Measurements from ENCODE around the gene SFN.

The SFN gene

DNA sequence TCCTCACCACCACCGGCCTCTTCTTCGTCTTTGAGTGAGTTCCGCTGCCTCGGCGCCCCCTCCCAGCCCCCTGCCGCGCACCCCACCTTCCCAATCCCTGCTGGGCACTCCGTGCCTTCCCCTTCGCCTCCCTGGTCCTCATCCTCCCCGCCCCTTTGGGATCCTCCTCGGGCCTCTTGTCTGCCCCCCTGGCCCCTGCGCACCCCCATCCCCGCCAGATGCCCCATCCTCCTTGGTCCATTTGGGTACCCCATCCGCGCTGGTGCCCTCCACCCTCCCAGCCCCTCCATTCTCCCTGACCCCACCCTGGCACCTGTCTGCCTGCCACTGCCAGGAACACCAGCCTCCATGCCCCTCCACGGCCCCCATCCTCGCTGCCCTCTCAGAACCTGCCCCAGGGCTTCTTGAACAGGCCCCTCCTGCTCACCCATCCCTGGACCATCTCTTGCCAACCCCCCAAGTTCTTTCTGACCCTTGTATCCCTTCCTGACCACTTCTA is 35.8 kb upstream of the SFN start:
- Histone ChIP-seq H2AFZ (ENCODE audit: low read length) (peak overlapping the region; percentile 79), H3K9me3 (replicated peaks in 1 of 2; ENCODE audit: control insufficient read depth in 2 of 2, insufficient read depth in 1 of 2, low read depth in 1 of 2, low read length in 2 of 2) (peaks cover 0 to 1% of the 10 kb centered on the region in 2 donors), H2BK15ac (ENCODE audit: low read length) (peak overlapping the region; percentile 44), H4K8ac (ENCODE audit: low read depth, low read length) (peak overlapping the region; percentile 54), H2AK5ac (ENCODE audit: low read depth, low read length) (peak overlapping the region; percentile 94), H3K23ac (ENCODE audit: low read depth, low read length, poor library complexity) (peak overlapping the region; percentile 92), H3K4me2 (ENCODE audit: insufficient read depth, low read length, poor library complexity, severe bottlenecking) (peak overlapping the region; percentile 72), H3K27ac (replicated peaks; ENCODE audit: low read length) (no peak overlapping the region), H3K4ac (ENCODE audit: low read length) (no peak overlapping the region), H3K4me1 (ENCODE audit: control insufficient read depth in 2 of 2, insufficient read depth in 1 of 2, low read depth in 1 of 2, low read length in 2 of 2) (peaks cover 5 to 19% of the 10 kb centered on the region in 2 donors), H3K27me3 (ENCODE audit: control insufficient read depth in 3 of 3, insufficient read depth in 3 of 3, low read depth in 1 of 3, low read length in 3 of 3) (no peaks in the 10 kb centered on the region), H3K36me3 (replicated peaks in 1 of 2; ENCODE audit: control insufficient read depth in 2 of 2, insufficient read depth in 2 of 2, low read length in 2 of 2) (peaks cover 6 to 32% of the 10 kb centered on the region in 2 donors), H3K4me3 (ENCODE audit: low read length in 2 of 2) (peak overlapping the region; percentile 77 to 91), H2BK120ac (ENCODE audit: low read depth, low read length) (no peak overlapping the region), H4K91ac (ENCODE audit: low read depth, low read length, poor library complexity) (no peak overlapping the region), H3K79me1 (ENCODE audit: low read depth, low read length) (peaks cover 28% of the 10 kb centered on the region), H3K14ac (ENCODE audit: low read length) (peak overlapping the region; percentile 94), H2BK5ac (ENCODE audit: low read length) (no peak overlapping the region), H2BK12ac (ENCODE audit: low read length) (no peak overlapping the region), H3K9ac (ENCODE audit: low read depth, low read length, poor library complexity) (peak overlapping the region; percentile 97), H3K18ac (ENCODE audit: low read length) (peak overlapping the region; percentile 92)
- no CpG with 5 or more reads among the region's 17 CpGs for WGBS, 2 donors (ENCODE audit: extremely low coverage in 2 of 2, insufficient read length in 2 of 2, insufficient replicate concordance in 1 of 2)
- no peak for DNase-seq (ENCODE audit: low spot score)

DNA sequence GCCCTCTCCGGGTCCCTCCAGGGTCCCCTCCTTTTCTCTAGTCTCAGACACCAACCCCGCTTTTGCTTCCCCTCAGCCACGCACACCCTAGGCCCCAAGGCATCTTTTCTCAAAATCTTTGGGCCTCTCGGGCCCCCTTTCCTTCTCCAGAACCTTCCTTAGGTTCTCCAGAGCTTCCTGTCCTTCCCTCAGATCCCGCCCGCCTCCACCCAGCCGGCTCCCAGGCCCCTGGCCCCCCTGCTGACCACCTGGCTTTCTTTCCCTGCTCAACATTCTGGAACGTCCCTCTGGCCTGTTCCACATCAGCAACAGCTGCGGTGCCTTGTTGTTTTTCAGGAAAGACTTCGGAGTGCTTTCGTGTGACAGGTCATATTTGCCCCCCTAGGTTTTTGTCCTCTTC is 35.3 kb upstream of the SFN start:
- H2BK12ac ChIP-seq (ENCODE audit: low read length) = no peak overlapping the region
- peak overlapping the region; percentile 94 for H2AK5ac ChIP-seq (ENCODE audit: low read depth, low read length)
- no peak overlapping the region for H2AFZ ChIP-seq (ENCODE audit: low read length)
- no peak overlapping the region for H3K27ac ChIP-seq (replicated peaks; ENCODE audit: low read length)
- no peak overlapping the region for H4K91ac ChIP-seq (ENCODE audit: low read depth, low read length, poor library complexity)
- H4K8ac ChIP-seq (ENCODE audit: low read depth, low read length) = no peak overlapping the region
- no peak overlapping the region for H3K18ac ChIP-seq (ENCODE audit: low read length)
- no peak overlapping the region for H3K23ac ChIP-seq (ENCODE audit: low read depth, low read length, poor library complexity)
- peak overlapping the region; percentile 72 for H3K4me2 ChIP-seq (ENCODE audit: insufficient read depth, low read length, poor library complexity, severe bottlenecking)
- H3K27me3 ChIP-seq (ENCODE audit: control insufficient read depth in 3 of 3, insufficient read depth in 3 of 3, low read depth in 1 of 3, low read length in 3 of 3) = no peaks in the 10 kb centered on the region
- no peak overlapping the region for H2BK15ac ChIP-seq (ENCODE audit: low read length)
- H2BK120ac ChIP-seq (ENCODE audit: low read depth, low read length) = peak overlapping the region; percentile 27
- H3K9me3 ChIP-seq (replicated peaks in 1 of 2; ENCODE audit: control insufficient read depth in 2 of 2, insufficient read depth in 1 of 2, low read depth in 1 of 2, low read length in 2 of 2) = no peaks in the 10 kb centered on the region
- no CpG with 5 or more reads among the region's 11 CpGs for WGBS, 2 donors (ENCODE audit: extremely low coverage in 2 of 2, insufficient read length in 2 of 2, insufficient replicate concordance in 1 of 2)
- no peak overlapping the region for H3K4ac ChIP-seq (ENCODE audit: low read length)
- peaks cover 11 to 37% of the 10 kb centered on the region in 2 donors for H3K36me3 ChIP-seq (replicated peaks in 1 of 2; ENCODE audit: control insufficient read depth in 2 of 2, insufficient read depth in 2 of 2, low read length in 2 of 2)
- no peak overlapping the region for H3K9ac ChIP-seq (ENCODE audit: low read depth, low read length, poor library complexity)
- peaks cover 5 to 19% of the 10 kb centered on the region in 2 donors for H3K4me1 ChIP-seq (ENCODE audit: control insufficient read depth in 2 of 2, insufficient read depth in 1 of 2, low read depth in 1 of 2, low read length in 2 of 2)
- no peak overlapping the region for H3K14ac ChIP-seq (ENCODE audit: low read length)
- no peak for DNase-seq (ENCODE audit: low spot score)
- peak overlapping the region; percentile 77 to 91 for H3K4me3 ChIP-seq (ENCODE audit: low read length in 2 of 2)
- H2BK5ac ChIP-seq (ENCODE audit: low read length) = no peak overlapping the region
- peaks cover 28% of the 10 kb centered on the region for H3K79me1 ChIP-seq (ENCODE audit: low read depth, low read length)

DNA sequence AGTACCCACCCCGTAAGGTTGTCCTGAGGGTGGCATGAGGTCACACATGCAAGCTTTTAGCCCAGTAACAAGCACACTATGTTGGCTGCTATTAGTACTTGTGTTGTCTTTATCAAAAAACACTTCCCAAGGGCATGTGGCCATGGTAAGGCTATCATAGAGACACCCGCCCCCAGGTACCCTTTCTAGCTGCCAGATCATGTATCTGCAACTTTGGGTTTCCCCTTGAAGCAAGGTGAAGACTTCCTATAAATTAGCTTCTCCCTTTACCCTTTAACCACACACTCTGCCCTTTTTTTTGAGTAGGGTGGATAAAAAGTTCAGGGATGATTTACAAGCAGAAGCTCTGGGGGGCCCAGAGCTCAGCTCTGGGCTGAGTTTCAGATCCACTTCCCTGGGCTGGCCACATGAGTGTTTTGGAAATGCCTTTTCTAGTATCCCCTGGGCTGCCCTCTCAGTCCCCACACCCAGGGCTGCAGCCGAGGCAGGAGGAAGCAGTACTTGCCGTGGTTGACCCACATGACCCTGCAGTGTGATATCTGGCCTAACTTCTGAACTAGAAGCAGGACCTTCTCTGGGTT is 34.4 kb upstream of the SFN start:
- no peak overlapping the region for H2BK120ac ChIP-seq (ENCODE audit: low read depth, low read length)
- peaks cover 26% of the 10 kb centered on the region for H3K79me1 ChIP-seq (ENCODE audit: low read depth, low read length)
- no peak overlapping the region for H2AFZ ChIP-seq (ENCODE audit: low read length)
- no peak overlapping the region for H3K23ac ChIP-seq (ENCODE audit: low read depth, low read length, poor library complexity)
- H2AK5ac ChIP-seq (ENCODE audit: low read depth, low read length) = no peak overlapping the region
- no peaks in the 10 kb centered on the region for H3K27me3 ChIP-seq (ENCODE audit: control insufficient read depth in 3 of 3, insufficient read depth in 3 of 3, low read depth in 1 of 3, low read length in 3 of 3)
- H4K91ac ChIP-seq (ENCODE audit: low read depth, low read length, poor library complexity) = no peak overlapping the region
- peaks cover 5 to 19% of the 10 kb centered on the region in 2 donors for H3K4me1 ChIP-seq (ENCODE audit: control insufficient read depth in 2 of 2, insufficient read depth in 1 of 2, low read depth in 1 of 2, low read length in 2 of 2)
- WGBS, 2 donors (ENCODE audit: extremely low coverage in 2 of 2, insufficient read length in 2 of 2, insufficient replicate concordance in 1 of 2) = no CpG with 5 or more reads among the region's 4 CpGs
- no peak overlapping the region for H3K4me3 ChIP-seq (ENCODE audit: low read length in 2 of 2)
- no peak overlapping the region for H3K4ac ChIP-seq (ENCODE audit: low read length)
- no peaks in the 10 kb centered on the region for H3K9me3 ChIP-seq (replicated peaks in 1 of 2; ENCODE audit: control insufficient read depth in 2 of 2, insufficient read depth in 1 of 2, low read depth in 1 of 2, low read length in 2 of 2)
- peak overlapping the region; percentile 13 for H3K27ac ChIP-seq (replicated peaks; ENCODE audit: low read length)
- no peak overlapping the region for H2BK5ac ChIP-seq (ENCODE audit: low read length)
- no peak overlapping the region for H3K4me2 ChIP-seq (ENCODE audit: insufficient read depth, low read length, poor library complexity, severe bottlenecking)
- no peak overlapping the region for H2BK12ac ChIP-seq (ENCODE audit: low read length)
- no peak overlapping the region for H3K9ac ChIP-seq (ENCODE audit: low read depth, low read length, poor library complexity)
- no peak overlapping the region for H3K18ac ChIP-seq (ENCODE audit: low read length)
- H2BK15ac ChIP-seq (ENCODE audit: low read length) = no peak overlapping the region
- H4K8ac ChIP-seq (ENCODE audit: low read depth, low read length) = no peak overlapping the region
- DNase-seq (ENCODE audit: low spot score) = no peak
- H3K14ac ChIP-seq (ENCODE audit: low read length) = no peak overlapping the region
- peaks cover 16 to 45% of the 10 kb centered on the region in 2 donors for H3K36me3 ChIP-seq (replicated peaks in 1 of 2; ENCODE audit: control insufficient read depth in 2 of 2, insufficient read depth in 2 of 2, low read length in 2 of 2)

DNA sequence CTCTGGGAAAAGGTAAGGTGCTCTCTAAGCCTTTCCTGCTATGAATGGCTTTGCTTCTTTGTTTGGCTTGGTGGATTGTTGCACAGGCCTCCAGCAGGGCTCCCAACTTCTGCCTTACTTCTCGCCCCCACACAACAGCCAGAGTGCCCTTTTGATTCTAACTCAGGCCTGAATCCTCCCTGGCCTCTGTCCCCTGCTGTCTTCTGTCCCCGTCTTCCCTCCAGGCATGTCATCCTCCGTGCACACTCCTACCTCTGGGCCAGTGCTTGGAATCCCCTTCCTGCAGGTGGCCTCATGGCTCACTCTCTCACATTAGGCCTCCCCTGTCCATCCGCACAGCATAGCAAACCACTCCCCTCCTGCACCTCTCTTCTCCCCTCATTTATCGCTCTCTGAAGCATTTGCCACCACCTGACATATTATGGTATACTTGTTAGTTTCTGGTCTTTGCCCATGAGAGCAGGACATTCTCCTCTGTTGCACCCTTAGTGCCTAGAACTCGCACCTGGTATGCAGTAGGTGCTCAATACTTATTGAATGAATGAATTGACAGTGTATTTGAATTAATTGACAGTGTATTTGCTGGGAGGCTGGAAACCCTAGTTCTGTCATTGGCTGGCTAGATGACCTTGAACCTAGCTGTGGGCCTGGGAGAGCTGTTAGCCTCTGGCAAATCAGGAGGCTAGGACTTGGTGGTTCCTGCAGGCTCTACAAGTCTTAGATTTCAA is 33.6 kb upstream of the SFN start:
- no peak overlapping the region for H3K14ac ChIP-seq (ENCODE audit: low read length)
- H3K4ac ChIP-seq (ENCODE audit: low read length) = no peak overlapping the region
- no peak for DNase-seq (ENCODE audit: low spot score)
- WGBS, 2 donors (ENCODE audit: extremely low coverage in 2 of 2, insufficient read length in 2 of 2, insufficient replicate concordance in 1 of 2) = no CpG with 5 or more reads among the region's 6 CpGs
- H3K9me3 ChIP-seq (replicated peaks in 1 of 2; ENCODE audit: control insufficient read depth in 2 of 2, insufficient read depth in 1 of 2, low read depth in 1 of 2, low read length in 2 of 2) = peaks cover 0 to 2% of the 10 kb centered on the region in 2 donors
- H3K79me1 ChIP-seq (ENCODE audit: low read depth, low read length) = peaks cover 28% of the 10 kb centered on the region
- peaks cover 5 to 19% of the 10 kb centered on the region in 2 donors for H3K4me1 ChIP-seq (ENCODE audit: control insufficient read depth in 2 of 2, insufficient read depth in 1 of 2, low read depth in 1 of 2, low read length in 2 of 2)
- no peak overlapping the region for H4K91ac ChIP-seq (ENCODE audit: low read depth, low read length, poor library complexity)
- no peak overlapping the region for H2BK12ac ChIP-seq (ENCODE audit: low read length)
- no peak overlapping the region for H2BK120ac ChIP-seq (ENCODE audit: low read depth, low read length)
- no peak overlapping the region for H3K18ac ChIP-seq (ENCODE audit: low read length)
- peak overlapping the region; percentile 33 for H2AK5ac ChIP-seq (ENCODE audit: low read depth, low read length)
- no peak overlapping the region for H2AFZ ChIP-seq (ENCODE audit: low read length)
- H3K9ac ChIP-seq (ENCODE audit: low read depth, low read length, poor library complexity) = no peak overlapping the region
- H4K8ac ChIP-seq (ENCODE audit: low read depth, low read length) = no peak overlapping the region
- H3K36me3 ChIP-seq (replicated peaks in 1 of 2; ENCODE audit: control insufficient read depth in 2 of 2, insufficient read depth in 2 of 2, low read length in 2 of 2) = peaks cover 24 to 53% of the 10 kb centered on the region in 2 donors
- H3K27ac ChIP-seq (replicated peaks; ENCODE audit: low read length) = peak overlapping the region; percentile 13
- no peak overlapping the region for H3K23ac ChIP-seq (ENCODE audit: low read depth, low read length, poor library complexity)
- no peaks in the 10 kb centered on the region for H3K27me3 ChIP-seq (ENCODE audit: control insufficient read depth in 3 of 3, insufficient read depth in 3 of 3, low read depth in 1 of 3, low read length in 3 of 3)
- no peak overlapping the region for H2BK5ac ChIP-seq (ENCODE audit: low read length)
- H3K4me3 ChIP-seq (ENCODE audit: low read length in 2 of 2) = no peak overlapping the region
- H2BK15ac ChIP-seq (ENCODE audit: low read length) = no peak overlapping the region
- no peak overlapping the region for H3K4me2 ChIP-seq (ENCODE audit: insufficient read depth, low read length, poor library complexity, severe bottlenecking)

All from neuronal stem cell (in vitro differentiated cells).